ENCODE measurements around the gene LIMCH1.

The LIMCH1 gene

GRCh38 chr4:41528512-41529205 is 9.3 kb upstream of the LIMCH1 start:
- no peak for TF ChIP-seq CTCF (IDR thresholded peaks at IDR 0.05; ENCODE audit: low read depth, low read length, poor library complexity, severe bottlenecking)
- H3K4me1 ChIP-seq (ENCODE audit: control insufficient read depth, low read length), result no peaks in the 10 kb centered on the region
- H3K79me2 ChIP-seq (ENCODE audit: control insufficient read depth, low read length), result no peaks in the 10 kb centered on the region
- H3K9me2 ChIP-seq (replicated peaks; ENCODE audit: control insufficient read depth, low read length), result no peaks in the 10 kb centered on the region
- peaks cover 3% of the 10 kb centered on the region; the same call in 1 of the 2 replicates for H3K27me3 ChIP-seq (ENCODE audit: control insufficient read depth, low read length)
- H3K4me2 ChIP-seq (ENCODE audit: low read length), result no peak overlapping the region
- H3K36me3 ChIP-seq (ENCODE audit: control insufficient read depth, low read length), result no peaks in the 10 kb centered on the region
- no peaks in the 10 kb centered on the region for H3F3A ChIP-seq (ENCODE audit: control insufficient read depth, insufficient read depth)
- no peak overlapping the region for H3K27ac ChIP-seq (ENCODE audit: low read depth, low read length)
- no peak overlapping the region for H3K4me3 ChIP-seq (ENCODE audit: low read length)
- H3K9me3 ChIP-seq (ENCODE audit: control insufficient read depth, insufficient read depth, low read length), result no peaks in the 10 kb centered on the region
- H4K20me1 ChIP-seq (ENCODE audit: control insufficient read depth, insufficient read depth, low read depth, low read length), result no peaks in the 10 kb centered on the region

GRCh38 chr4:41530741-41531140 is 7.2 kb upstream of the LIMCH1 start:
- no peaks in the 10 kb centered on the region for H3F3A ChIP-seq (ENCODE audit: control insufficient read depth, insufficient read depth)
- H3K36me3 ChIP-seq (ENCODE audit: control insufficient read depth, low read length), result no peaks in the 10 kb centered on the region
- H3K4me2 ChIP-seq (ENCODE audit: low read length), result no peak overlapping the region
- H3K27ac ChIP-seq (ENCODE audit: low read depth, low read length), result no peak overlapping the region
- no peak for TF ChIP-seq CTCF (IDR thresholded peaks at IDR 0.05; ENCODE audit: low read depth, low read length, poor library complexity, severe bottlenecking)
- TF ChIP-seq EZH2phosphoT487 (IDR thresholded peaks at IDR 0.05; ENCODE audit: borderline replicate concordance, low read length), result no peak
- no peaks in the 10 kb centered on the region for H4K20me1 ChIP-seq (ENCODE audit: control insufficient read depth, insufficient read depth, low read depth, low read length)
- H3K9me3 ChIP-seq (ENCODE audit: control insufficient read depth, insufficient read depth, low read length), result no peaks in the 10 kb centered on the region
- no peaks in the 10 kb centered on the region for H3K4me1 ChIP-seq (ENCODE audit: control insufficient read depth, low read length)
- no peak overlapping the region for H3K4me3 ChIP-seq (ENCODE audit: low read length)
- no peaks in the 10 kb centered on the region for H3K9me2 ChIP-seq (replicated peaks; ENCODE audit: control insufficient read depth, low read length)
- peaks cover 2% of the 10 kb centered on the region; the same call in 1 of the 2 replicates for H3K27me3 ChIP-seq (ENCODE audit: control insufficient read depth, low read length)
- H3K79me2 ChIP-seq (ENCODE audit: control insufficient read depth, low read length), result no peaks in the 10 kb centered on the region

- no peak overlapping the region for H3K4me3 ChIP-seq (ENCODE audit: low read length)
- no peaks in the 10 kb centered on the region for H4K20me1 ChIP-seq (ENCODE audit: control insufficient read depth, insufficient read depth, low read depth, low read length)
- TF ChIP-seq CTCF (IDR thresholded peaks at IDR 0.05; ENCODE audit: low read depth, low read length, poor library complexity, severe bottlenecking), result no peak
- no peak for TF ChIP-seq EZH2phosphoT487 (IDR thresholded peaks at IDR 0.05; ENCODE audit: borderline replicate concordance, low read length)
- peaks cover 9% of the 10 kb centered on the region for H3K27me3 ChIP-seq (ENCODE audit: control insufficient read depth, low read length)
- no peaks in the 10 kb centered on the region for H3K9me2 ChIP-seq (replicated peaks; ENCODE audit: control insufficient read depth, low read length)
- no peaks in the 10 kb centered on the region for H3F3A ChIP-seq (ENCODE audit: control insufficient read depth, insufficient read depth)
- no peak overlapping the region for H3K4me2 ChIP-seq (ENCODE audit: low read length)
- H3K4me1 ChIP-seq (ENCODE audit: control insufficient read depth, low read length), result no peaks in the 10 kb centered on the region
- H3K79me2 ChIP-seq (ENCODE audit: control insufficient read depth, low read length), result no peaks in the 10 kb centered on the region
- no peaks in the 10 kb centered on the region for H3K36me3 ChIP-seq (ENCODE audit: control insufficient read depth, low read length)
- no peaks in the 10 kb centered on the region for H3K9me3 ChIP-seq (ENCODE audit: control insufficient read depth, insufficient read depth, low read length)
- H3K27ac ChIP-seq (ENCODE audit: low read depth, low read length), result no peak overlapping the region
Observed at GRCh38 chr4:41532336-41532735, 5.6 kb upstream of the LIMCH1 start.

Data from DOHH2 (cell line).